ENCODE results near the gene EVX2.

EVX2 gene

GRCh38 chr2:176066645-176067588 lies 16.8 kb downstream of the EVX2 start:
- DNase-seq (ENCODE audit: low spot score) = no peak

GRCh38 chr2:176063958-176064357 lies 19.8 kb downstream of the EVX2 start:
- DNase-seq (ENCODE audit: low spot score) = no peak

DNA sequence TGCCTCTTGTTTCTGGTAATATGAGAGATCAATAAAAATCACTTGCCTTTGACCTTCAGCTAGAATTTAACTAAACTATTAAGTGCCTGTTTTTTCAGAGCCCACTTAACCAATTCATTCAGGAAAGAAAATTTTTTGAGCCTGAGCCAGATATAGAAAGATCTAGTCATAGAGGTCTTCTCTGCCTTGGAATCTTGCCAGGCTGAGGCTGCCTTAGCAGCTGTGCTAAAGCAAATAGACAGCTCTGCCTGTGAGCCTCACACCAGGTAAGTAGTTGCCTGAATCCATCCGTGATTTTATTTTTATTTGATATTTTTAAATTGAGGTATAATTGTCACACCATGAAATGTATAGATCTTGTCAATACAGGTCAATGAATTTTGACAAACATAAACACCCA lies 27.4 kb downstream of the EVX2 start:
- no peak for DNase-seq (ENCODE audit: low spot score)

GRCh38 chr2:176039375-176039774 lies 44.4 kb downstream of the EVX2 start:
- DNase-seq (ENCODE audit: low spot score) = no peak

DNA sequence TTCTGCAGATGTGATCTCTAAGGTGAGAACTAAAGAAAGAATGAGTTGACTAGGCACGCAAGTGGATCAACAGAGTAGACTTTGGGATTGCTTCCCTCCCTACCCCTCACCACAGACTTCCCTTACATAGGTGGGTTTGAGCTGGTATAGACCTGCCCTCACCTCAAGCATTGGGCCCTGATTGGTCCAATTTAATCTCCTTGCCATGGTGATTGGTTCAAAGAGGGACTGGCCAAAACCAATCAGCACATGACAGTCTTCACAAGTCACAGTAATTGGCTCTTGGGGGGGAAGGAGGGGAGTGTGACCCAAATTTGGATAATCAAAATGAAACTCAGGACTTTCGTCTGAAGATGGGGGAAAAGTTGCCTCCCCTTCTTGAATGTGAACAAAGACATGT lies 45.1 kb downstream of the EVX2 start:
- DNase-seq (ENCODE audit: low spot score) = no peak

- no peak for DNase-seq (ENCODE audit: low spot score)
Measured at GRCh38 chr2:176035013-176035691, 48.6 kb downstream of the EVX2 start.

DNA sequence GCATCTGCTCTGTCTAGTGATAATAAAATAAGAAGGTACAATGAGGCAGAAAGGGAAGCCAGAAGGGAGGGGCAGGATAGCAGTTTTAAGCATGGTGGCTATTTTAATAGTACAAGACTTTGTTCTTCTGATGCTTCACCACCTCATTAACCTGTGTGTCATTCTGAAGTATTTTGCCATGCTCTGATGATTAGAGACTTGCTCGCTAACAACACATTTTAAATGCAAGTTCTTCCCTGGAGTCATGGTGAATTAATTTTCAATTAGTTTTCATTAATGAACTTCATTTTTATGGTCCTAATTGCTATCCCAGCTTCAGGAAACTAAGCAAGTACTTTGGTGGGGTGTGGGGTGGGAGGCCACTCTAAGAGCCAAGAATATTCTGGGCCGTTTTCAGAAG lies 56.0 kb downstream of the EVX2 start:
- DNase-seq (ENCODE audit: low spot score) = no peak
